Mesendoderm (in vitro differentiated cells): Measurements from ENCODE around the gene GRAP.

Experiments
- DNase-seq: peaks from one replicate; pipeline ENCODE4 v3.0.0; 2013
- H2AK5ac ChIP-seq: 2 replicates; pipeline ENCODE4 v1.6.1; 2013; ENCODE audit warnings: low read length, inconsistent platforms
- H2BK120ac ChIP-seq: 2 replicates; pipeline ENCODE4 v1.6.1; 2013; ENCODE audit warnings: low read depth, mild to moderate bottlenecking, low read length, moderate library complexity, mixed read lengths
- H2BK15ac ChIP-seq: replicated peaks from 2 replicates; pipeline ENCODE4 v1.6.1; 2013; ENCODE audit warnings: low read depth, mild to moderate bottlenecking, moderate library complexity
- H2BK5ac ChIP-seq: 2 replicates; pipeline ENCODE4 v1.6.1; 2013; ENCODE audit warnings: low read length, inconsistent platforms
- H3K18ac ChIP-seq: 2 replicates; pipeline ENCODE4 v1.6.1; 2013; ENCODE audit warnings: mild to moderate bottlenecking, low read length, mixed read lengths
- H3K23ac ChIP-seq: one replicate; pipeline ENCODE4 v1.6.1; 2013; ENCODE audit warnings: low read length
- H3K27ac ChIP-seq: 2 replicates; pipeline ENCODE4 v1.5.1; 2013; ENCODE audit warnings: low read depth, mild to moderate bottlenecking, inconsistent platforms, low read length, moderate library complexity
- H3K27me3 ChIP-seq: 2 replicates; pipeline ENCODE4 v1.6.1; 2013; ENCODE audit warnings: low read length, control low read depth, mild to moderate bottlenecking, inconsistent platforms; ENCODE audit not compliant: insufficient read depth, poor library complexity
- H3K36me3 ChIP-seq: 2 replicates; pipeline ENCODE4 v1.6.1; 2013; ENCODE audit warnings: low read length, inconsistent platforms; ENCODE audit not compliant: control insufficient read depth, insufficient read depth
- H3K4ac ChIP-seq: one replicate; pipeline ENCODE4 v1.6.1; 2013; ENCODE audit warnings: low read depth, mild to moderate bottlenecking, low read length, moderate library complexity
- H3K4me1 ChIP-seq: 2 replicates; pipeline ENCODE4 v1.6.1; 2013; ENCODE audit warnings: low read depth, low read length, inconsistent platforms; ENCODE audit not compliant: control insufficient read depth
- H3K4me2 ChIP-seq: 2 replicates; pipeline ENCODE4 v1.6.1; 2013; ENCODE audit warnings: low read length
- H3K4me3 ChIP-seq: 2 replicates; pipeline ENCODE4 v1.5.1; 2013; ENCODE audit warnings: mild to moderate bottlenecking, low read length
- H3K56ac ChIP-seq: one replicate; pipeline ENCODE4 v1.6.1; 2013; ENCODE audit warnings: low read length
- H3K79me1 ChIP-seq: 2 replicates; pipeline ENCODE4 v1.6.1; 2013; ENCODE audit warnings: low read length, inconsistent platforms
- H3K79me2 ChIP-seq: 2 replicates; pipeline ENCODE4 v1.6.1; 2013; ENCODE audit warnings: mild to moderate bottlenecking, low read length; ENCODE audit not compliant: control insufficient read depth, insufficient read depth
- H3K9ac ChIP-seq: 2 replicates; pipeline ENCODE4 v1.6.1; 2013; ENCODE audit warnings: low read length, inconsistent platforms
- H4K5ac ChIP-seq: one replicate; pipeline ENCODE4 v1.6.1; 2013; ENCODE audit warnings: low read length
- H4K8ac ChIP-seq: one replicate; pipeline ENCODE4 v1.6.1; 2013; ENCODE audit warnings: low read depth, mild to moderate bottlenecking, control low read depth, low read length, moderate library complexity
- WGBS: extraction: QIAGEN DNeasy Blood & Tissue Kit; methylation state at CpG from one replicate; pipeline ENCODE4 v1.1.7; 2013; ENCODE audit warnings: low lambda C conversion rate, missing lambda C conversion rate; ENCODE audit not compliant: insufficient coverage; ENCODE audit errors: extremely low coverage; 5-methylcytosine and 5-hydroxymethylcytosine counted together

Gene GRAP

DNA sequence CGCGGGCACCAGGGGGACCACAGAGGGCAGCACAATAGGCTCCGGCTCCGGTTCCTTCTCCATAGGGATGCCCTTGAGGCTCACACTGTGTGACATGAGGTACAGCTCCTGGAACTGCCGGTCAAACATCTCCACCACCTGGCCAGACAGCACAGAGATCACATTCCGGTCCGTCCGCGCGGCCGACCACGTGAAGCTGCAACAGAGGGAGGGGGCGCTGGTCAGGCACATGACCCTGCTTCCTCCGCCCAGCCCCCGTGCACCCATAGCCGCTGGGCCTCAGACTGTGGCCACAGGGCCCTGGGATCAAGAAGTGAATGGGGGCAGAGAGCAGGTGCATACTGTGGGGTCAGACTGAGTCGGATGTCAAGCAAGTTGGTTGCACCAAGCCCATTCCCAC, 68.1 kb downstream of the GRAP start:
- no peak overlapping the region for H3K4me2 ChIP-seq
- no peak overlapping the region for H2BK5ac ChIP-seq
- no peak for DNase-seq
- H3K27ac ChIP-seq, result no peak overlapping the region
- H3K56ac ChIP-seq, result no peak overlapping the region
- no peak overlapping the region for H3K4ac ChIP-seq
- no CpG with 5 or more reads among the region's 17 CpGs for WGBS
- H3K79me2 ChIP-seq, result no peaks in the 10 kb centered on the region
- no peak overlapping the region for H2BK15ac ChIP-seq
- H2AK5ac ChIP-seq, result no peak overlapping the region
- H2BK120ac ChIP-seq, result no peak overlapping the region
- no peak overlapping the region for H3K9ac ChIP-seq
- H3K4me3 ChIP-seq, result no peak overlapping the region
- H3K23ac ChIP-seq, result no peak overlapping the region
- H3K18ac ChIP-seq, result no peak overlapping the region
- H3K79me1 ChIP-seq, result no peaks in the 10 kb centered on the region
- H3K27me3 ChIP-seq, result no peaks in the 10 kb centered on the region
- H3K4me1 ChIP-seq, result no peaks in the 10 kb centered on the region
- H3K36me3 ChIP-seq, result peaks cover 6% of the 10 kb centered on the region
- no peak overlapping the region for H4K5ac ChIP-seq
- H4K8ac ChIP-seq, result no peak overlapping the region

DNA sequence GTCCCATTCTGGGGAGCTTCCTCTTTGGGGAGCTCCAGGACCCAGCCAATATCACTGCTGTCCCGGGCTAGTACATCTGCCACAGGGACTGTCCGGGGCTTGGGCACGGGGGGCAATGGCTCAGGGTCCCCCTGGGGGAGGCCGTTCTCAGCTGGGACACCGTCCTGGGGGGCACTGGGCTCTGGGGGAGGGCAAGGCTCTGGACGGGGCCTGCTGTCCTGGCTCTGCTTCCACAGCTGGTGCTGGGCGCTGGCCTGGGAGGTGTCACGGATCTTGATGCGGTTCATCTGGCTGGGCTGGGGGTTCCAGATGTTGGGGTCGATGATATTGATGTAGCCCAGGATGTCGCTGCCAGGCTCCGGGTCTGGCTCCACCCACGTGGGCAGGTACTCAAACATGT, 68.7 kb downstream of the GRAP start:
- no peak overlapping the region for H2BK120ac ChIP-seq
- no peak overlapping the region for H4K8ac ChIP-seq
- no peak overlapping the region for H3K4ac ChIP-seq
- H3K4me2 ChIP-seq, result no peak overlapping the region
- H3K79me2 ChIP-seq, result no peaks in the 10 kb centered on the region
- H3K56ac ChIP-seq, result no peak overlapping the region
- no peak overlapping the region for H3K18ac ChIP-seq
- H3K27me3 ChIP-seq, result no peaks in the 10 kb centered on the region
- no peak overlapping the region for H4K5ac ChIP-seq
- H2BK5ac ChIP-seq, result no peak overlapping the region
- DNase-seq, result no peak
- no peak overlapping the region for H3K4me3 ChIP-seq
- no CpG with 5 or more reads among the region's 13 CpGs for WGBS
- peaks cover 6% of the 10 kb centered on the region for H3K36me3 ChIP-seq
- no peak overlapping the region for H3K23ac ChIP-seq
- no peak overlapping the region for H2BK15ac ChIP-seq
- H3K27ac ChIP-seq, result no peak overlapping the region
- H3K79me1 ChIP-seq, result no peaks in the 10 kb centered on the region
- H2AK5ac ChIP-seq, result no peak overlapping the region
- no peaks in the 10 kb centered on the region for H3K4me1 ChIP-seq
- no peak overlapping the region for H3K9ac ChIP-seq

DNA sequence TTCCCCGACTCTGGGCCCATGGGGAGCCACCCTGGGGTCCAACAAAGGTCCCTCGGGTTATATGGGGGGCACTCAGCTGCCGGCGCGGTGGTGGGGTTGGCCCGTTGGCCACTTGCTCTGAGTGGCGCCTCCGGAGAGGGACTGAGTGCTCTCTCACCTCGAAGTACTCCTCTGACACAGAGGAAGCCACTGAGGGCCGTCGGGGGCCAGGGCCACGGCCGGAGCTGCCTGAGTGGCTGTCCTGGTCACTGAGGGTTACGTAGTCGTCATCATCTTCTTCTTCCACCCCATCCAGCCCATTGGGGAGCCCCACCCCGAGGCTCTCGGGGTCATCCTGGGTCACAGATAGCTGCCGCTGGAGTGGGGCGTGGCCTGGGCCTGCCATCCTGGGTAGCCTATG, 69.1 kb downstream of the GRAP start:
- Histone ChIP-seq H3K79me1 (no peaks in the 10 kb centered on the region), H3K79me2 (no peaks in the 10 kb centered on the region), H3K36me3 (peaks cover 6% of the 10 kb centered on the region), H2BK120ac (no peak overlapping the region), H2BK5ac (no peak overlapping the region), H3K56ac (no peak overlapping the region), H2BK15ac (no peak overlapping the region), H3K23ac (no peak overlapping the region), H3K18ac (no peak overlapping the region), H4K8ac (no peak overlapping the region), H4K5ac (no peak overlapping the region), H3K27ac (no peak overlapping the region), H3K4me2 (no peak overlapping the region), H2AK5ac (no peak overlapping the region), H3K4me3 (no peak overlapping the region), H3K4me1 (no peaks in the 10 kb centered on the region), H3K4ac (no peak overlapping the region), H3K27me3 (no peaks in the 10 kb centered on the region), H3K9ac (no peak overlapping the region)
- WGBS, result no CpG with 5 or more reads among the region's 19 CpGs
- no peak for DNase-seq

DNA sequence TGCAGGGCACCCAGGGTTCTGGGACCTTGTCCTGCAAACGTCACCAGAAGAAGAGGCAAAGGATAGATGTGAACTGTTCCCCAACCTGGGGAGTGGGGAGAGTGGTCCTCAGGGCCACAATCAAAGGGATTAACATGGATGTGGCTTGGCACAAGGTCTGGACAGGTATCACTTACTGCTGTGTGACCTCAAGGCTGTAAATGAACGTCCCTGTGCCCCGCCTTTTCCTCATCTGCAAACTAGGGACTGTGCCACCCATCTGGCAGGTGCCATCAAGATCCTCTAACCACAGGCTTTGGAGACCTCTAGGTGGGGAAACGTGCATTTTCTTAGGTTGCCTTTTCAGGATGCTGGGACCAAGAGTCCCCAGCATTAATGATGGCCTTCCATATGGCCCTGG, 69.7 kb downstream of the GRAP start:
- Histone ChIP-seq H3K56ac (no peak overlapping the region), H3K4me1 (no peaks in the 10 kb centered on the region), H3K9ac (no peak overlapping the region), H3K79me2 (no peaks in the 10 kb centered on the region), H3K4ac (no peak overlapping the region), H2BK120ac (no peak overlapping the region), H2AK5ac (no peak overlapping the region), H3K27ac (no peak overlapping the region), H3K36me3 (peaks cover 6% of the 10 kb centered on the region), H3K27me3 (no peaks in the 10 kb centered on the region), H4K5ac (no peak overlapping the region), H3K23ac (no peak overlapping the region), H2BK15ac (no peak overlapping the region), H3K4me2 (no peak overlapping the region), H3K4me3 (no peak overlapping the region), H3K18ac (no peak overlapping the region), H4K8ac (no peak overlapping the region), H3K79me1 (no peaks in the 10 kb centered on the region), H2BK5ac (no peak overlapping the region)
- no peak for DNase-seq
- WGBS, result no CpG with 5 or more reads among the region's 4 CpGs

DNA sequence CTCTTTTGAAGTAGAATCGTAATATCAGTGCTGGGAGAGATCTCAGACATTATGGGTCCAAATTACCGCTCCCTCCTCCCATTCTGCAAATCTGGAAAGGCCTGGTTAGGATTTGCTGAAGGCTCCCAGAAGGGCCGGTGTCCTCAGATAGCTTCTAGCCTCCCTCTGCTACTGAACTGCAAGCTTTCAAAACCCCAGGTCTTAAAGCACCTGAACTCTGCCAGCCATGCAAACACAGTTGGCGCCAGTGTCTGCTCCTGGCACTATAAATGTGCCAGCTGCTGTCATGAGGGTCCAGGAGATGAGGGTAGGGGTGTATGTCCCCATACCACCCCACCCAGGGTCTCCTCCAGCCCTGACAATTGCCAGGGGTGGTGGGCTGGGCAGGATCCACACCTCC, 70.6 kb downstream of the GRAP start:
- H3K4me2 ChIP-seq, result no peak overlapping the region
- no peak overlapping the region for H3K18ac ChIP-seq
- H3K4me3 ChIP-seq, result no peak overlapping the region
- H3K56ac ChIP-seq, result no peak overlapping the region
- no peak overlapping the region for H2AK5ac ChIP-seq
- no peak overlapping the region for H3K27ac ChIP-seq
- H4K8ac ChIP-seq, result no peak overlapping the region
- H3K4ac ChIP-seq, result no peak overlapping the region
- no peak overlapping the region for H4K5ac ChIP-seq
- H2BK15ac ChIP-seq, result no peak overlapping the region
- no peaks in the 10 kb centered on the region for H3K27me3 ChIP-seq
- no peak for DNase-seq
- no peak overlapping the region for H2BK120ac ChIP-seq
- H3K23ac ChIP-seq, result no peak overlapping the region
- no peaks in the 10 kb centered on the region for H3K79me1 ChIP-seq
- peaks cover 6% of the 10 kb centered on the region for H3K36me3 ChIP-seq
- no CpG with 5 or more reads among the region's 4 CpGs for WGBS
- no peak overlapping the region for H2BK5ac ChIP-seq
- H3K4me1 ChIP-seq, result no peaks in the 10 kb centered on the region
- H3K79me2 ChIP-seq, result no peaks in the 10 kb centered on the region
- no peak overlapping the region for H3K9ac ChIP-seq

DNA sequence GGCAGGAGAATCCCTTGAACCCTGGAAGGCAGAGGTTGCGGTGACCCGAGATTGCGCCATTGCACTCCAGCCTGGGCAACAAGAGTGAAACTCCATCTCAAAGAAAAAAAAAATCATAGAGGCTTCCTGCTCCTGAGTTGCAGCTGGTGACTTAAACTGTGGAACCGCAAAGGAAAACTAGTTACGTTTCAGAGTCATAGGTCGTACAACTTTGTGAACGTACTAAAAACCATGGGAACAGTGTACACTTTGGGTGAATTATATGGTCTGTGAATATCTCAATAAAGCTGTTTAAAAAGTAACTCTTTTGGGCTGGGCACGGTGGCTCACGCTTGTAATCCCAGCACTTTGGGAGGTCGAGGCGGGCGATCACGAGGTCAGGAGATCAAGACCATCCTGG, 71.2 kb downstream of the GRAP start:
- no peak overlapping the region for H3K4me3 ChIP-seq
- no peak overlapping the region for H3K4me2 ChIP-seq
- no peak overlapping the region for H2BK5ac ChIP-seq
- no peak overlapping the region for H3K18ac ChIP-seq
- no peak overlapping the region for H2BK15ac ChIP-seq
- no peak overlapping the region for H3K9ac ChIP-seq
- no peak overlapping the region for H2AK5ac ChIP-seq
- no peak overlapping the region for H3K4ac ChIP-seq
- no peaks in the 10 kb centered on the region for H3K79me2 ChIP-seq
- H4K8ac ChIP-seq, result no peak overlapping the region
- no CpG with 5 or more reads among the region's 13 CpGs for WGBS
- no peak for DNase-seq
- no peak overlapping the region for H4K5ac ChIP-seq
- no peak overlapping the region for H3K56ac ChIP-seq
- no peaks in the 10 kb centered on the region for H3K4me1 ChIP-seq
- H3K27ac ChIP-seq, result no peak overlapping the region
- no peaks in the 10 kb centered on the region for H3K27me3 ChIP-seq
- H3K23ac ChIP-seq, result no peak overlapping the region
- no peaks in the 10 kb centered on the region for H3K79me1 ChIP-seq
- peaks cover 8% of the 10 kb centered on the region for H3K36me3 ChIP-seq
- no peak overlapping the region for H2BK120ac ChIP-seq
